GM12891 (cell line): Measurements from ENCODE around the gene DNM1. TPM values are rescaled to one million over a fixed set of nuclear protein-coding genes. Genes with fewer than 3 reads are reported as not detected.

Source experiments
- DNase-seq: peaks from one replicate; pipeline ENCODE4 v3.0.0; 2011; ENCODE audit warnings: low spot score; ENCODE audit not compliant: insufficient read length
- FAIRE-seq: peaks from 2 replicates; lab custom pipeline; 2011; peaks lifted over from hg19 to GRCh38; lab: Jason Lieb, UNC
- PAX5 ChIP-seq: IDR thresholded peaks from 2 replicates; pipeline ENCODE4 v1.6.1; 2011; ENCODE audit warnings: low read length, moderate library complexity, mild to moderate bottlenecking; ENCODE audit not compliant: insufficient read depth, severe bottlenecking
- POLR2A ChIP-seq: IDR thresholded peaks from 2 replicates; pipeline ENCODE4 v1.6.1; 2011; ENCODE audit warnings: low read depth, low read length, control low read depth
- POLR2AphosphoS5 ChIP-seq: IDR thresholded peaks from 2 replicates; pipeline ENCODE4 v1.6.1; 2011; ENCODE audit warnings: low read depth, low read length, control low read depth
- POU2F2 ChIP-seq: IDR thresholded peaks from 2 replicates; pipeline ENCODE4 v1.6.1; 2011; ENCODE audit warnings: low read depth, mild to moderate bottlenecking, control low read depth, low read length, moderate library complexity
- SPI1 ChIP-seq: IDR thresholded peaks from 2 replicates; pipeline ENCODE4 v1.6.1; 2011; ENCODE audit warnings: low read depth, low read length, control low read depth
- TAF1 ChIP-seq: IDR thresholded peaks from 2 replicates; pipeline ENCODE4 v1.6.1; 2011; ENCODE audit warnings: low read depth, low read length, control low read depth
- polyA plus RNA-seq: library from polyadenylated mRNA; unstranded; fragments of >200 nt; gene quantifications from one replicate; pipeline ENCODE4 v1.2.1, GENCODE V29; 2012; ENCODE audit warnings: low read depth, missing spikeins, inconsistent platforms; ENCODE audit not compliant: missing spikeins

DNM1 gene
- polyA plus RNA-seq: 0.31 TPM

GRCh38 chr9:128203024-128203706, at the start of gene DNM1:
Gene DNM1, plus strand, starts transcription at chr9:128203379. Its CDS starts 92 bp downstream, at chr9:128203471.
- FAIRE-seq (peak; percentile 88), DNase-seq (peak; percentile 99)

DNA sequence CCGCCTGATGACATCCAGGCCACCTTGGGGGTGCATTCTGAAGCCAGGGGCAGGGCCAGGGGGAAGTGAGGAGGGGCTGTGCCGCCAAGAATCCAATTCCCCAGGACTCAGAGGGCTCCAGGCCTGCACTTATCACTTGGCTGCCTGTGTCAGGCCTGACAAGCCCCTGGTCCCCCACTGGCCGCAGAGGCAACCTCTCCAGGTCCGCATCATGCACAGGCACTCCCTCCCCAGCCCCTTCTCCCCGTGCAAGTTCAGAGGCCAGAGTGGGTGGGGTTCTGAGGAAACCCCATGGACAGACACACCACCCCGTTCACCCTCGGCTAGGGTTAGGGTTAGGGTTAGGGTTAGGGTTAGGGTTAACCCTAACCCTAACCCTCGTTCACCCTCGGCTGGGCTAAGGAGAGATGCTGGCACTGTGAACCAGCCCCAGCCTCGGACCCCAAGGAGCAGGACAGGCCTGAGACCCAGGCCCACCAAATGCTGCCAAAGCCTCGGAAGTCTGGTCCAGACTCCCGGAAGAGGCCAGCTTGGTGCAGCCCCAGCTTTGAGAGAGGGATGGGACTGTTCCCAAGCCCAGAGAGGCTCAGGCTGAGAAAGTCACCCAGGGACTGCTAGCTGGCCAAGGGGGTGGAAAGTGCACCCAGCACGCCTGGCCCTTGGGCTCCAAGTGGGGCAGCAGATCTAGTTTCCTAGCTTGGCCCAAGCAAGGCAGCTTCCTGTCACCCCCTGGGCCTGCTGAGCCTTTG, 49.1 kb upstream of the DNM1 start:
- TF ChIP-seq POLR2AphosphoS5 (no peak), TAF1 (no peak), SPI1 (no peak), POLR2A (no peak), POU2F2 (no peak)
- peak; percentile 6 for DNase-seq
- no peak for FAIRE-seq

More at GRCh38 chr9:128203024-128203706, at the start of gene DNM1:
- TF ChIP-seq TAF1: no peak
- no peak for TF ChIP-seq POLR2AphosphoS5
- TF ChIP-seq POU2F2: no peak
- TF ChIP-seq PAX5: no peak

- DNase-seq (no peak), FAIRE-seq (no peak)
- TF ChIP-seq PAX5: no peak
- no peak for TF ChIP-seq SPI1
- no peak for TF ChIP-seq POLR2AphosphoS5
- no peak for TF ChIP-seq POU2F2
- TF ChIP-seq POLR2A: no peak
- TF ChIP-seq TAF1: no peak
Measured at GRCh38 chr9:128155736-128156500, 47.3 kb upstream of the DNM1 start.

- TF ChIP-seq POLR2A (no peak), PAX5 (no peak), TAF1 (no peak), POLR2AphosphoS5 (no peak), SPI1 (no peak), POU2F2 (no peak)
- FAIRE-seq: no peak
- DNase-seq: no peak
Measured at GRCh38 chr9:128159522-128159783, 43.7 kb upstream of the DNM1 start.

DNA sequence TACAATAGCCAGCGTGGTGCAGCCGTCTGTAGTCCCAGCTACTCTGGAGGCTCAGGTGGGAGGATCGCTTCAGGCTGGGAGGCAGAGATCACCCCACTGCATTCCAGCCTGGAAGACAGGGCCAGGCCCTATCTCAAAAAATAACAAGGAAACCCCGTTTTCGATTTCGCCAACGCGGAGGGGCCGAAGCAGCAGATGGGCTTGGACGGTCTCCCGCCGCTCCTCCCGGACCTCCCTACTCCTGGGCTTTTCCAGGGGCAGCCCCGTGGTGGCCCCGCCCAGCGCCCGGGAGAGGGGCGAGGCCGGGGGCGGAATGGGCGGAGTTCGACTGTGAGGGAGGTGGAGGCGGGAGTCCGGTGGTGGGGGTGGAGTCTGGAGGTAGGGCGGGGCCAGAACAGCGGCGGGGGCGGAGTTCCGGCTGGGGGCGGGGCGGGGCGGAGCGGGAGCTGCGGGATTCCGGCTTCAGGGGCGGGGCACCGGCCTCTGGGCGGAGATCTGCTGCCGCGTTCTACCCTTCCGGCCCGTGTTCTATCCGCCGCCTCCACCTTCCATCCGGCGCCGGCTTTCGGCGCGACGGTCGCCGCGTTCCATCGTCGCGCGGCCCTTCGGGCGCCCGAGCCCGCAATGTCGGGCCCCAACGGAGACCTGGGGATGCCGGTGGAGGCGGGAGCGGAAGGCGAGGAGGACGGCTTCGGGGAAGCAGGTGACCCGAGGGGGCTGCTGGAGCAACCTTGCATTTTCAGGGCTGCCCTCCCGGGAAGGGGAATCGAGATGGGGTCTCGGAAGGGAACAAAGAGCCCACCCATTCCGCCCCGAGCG, 43.2 kb upstream of the DNM1 start, which contains the start of gene BBLN:
BBLN (plus strand) TSS at position 482 of the 819 bp plus-strand sequence; CDS start at position 625, 143 bp downstream.
- no peak for TF ChIP-seq POU2F2
- no peak for TF ChIP-seq PAX5
- TF ChIP-seq POLR2A: peak; percentile 89
- TF ChIP-seq TAF1: peak; percentile 16; the same call in 1 of the 2 replicates
- TF ChIP-seq POLR2AphosphoS5: peak; percentile 90
- no peak for TF ChIP-seq SPI1
- FAIRE-seq (peak; percentile 88), DNase-seq (peak; percentile 99)

GRCh38 chr9:128160603-128160987, 42.6 kb upstream of the DNM1 start:
- no peak for TF ChIP-seq POU2F2
- no peak for TF ChIP-seq TAF1
- TF ChIP-seq SPI1: no peak
- no peak for TF ChIP-seq POLR2A
- no peak for TF ChIP-seq PAX5
- no peak; the same call in 1 of the 2 replicates for TF ChIP-seq POLR2AphosphoS5
- no peak for FAIRE-seq
- DNase-seq: peak; percentile 64

DNA sequence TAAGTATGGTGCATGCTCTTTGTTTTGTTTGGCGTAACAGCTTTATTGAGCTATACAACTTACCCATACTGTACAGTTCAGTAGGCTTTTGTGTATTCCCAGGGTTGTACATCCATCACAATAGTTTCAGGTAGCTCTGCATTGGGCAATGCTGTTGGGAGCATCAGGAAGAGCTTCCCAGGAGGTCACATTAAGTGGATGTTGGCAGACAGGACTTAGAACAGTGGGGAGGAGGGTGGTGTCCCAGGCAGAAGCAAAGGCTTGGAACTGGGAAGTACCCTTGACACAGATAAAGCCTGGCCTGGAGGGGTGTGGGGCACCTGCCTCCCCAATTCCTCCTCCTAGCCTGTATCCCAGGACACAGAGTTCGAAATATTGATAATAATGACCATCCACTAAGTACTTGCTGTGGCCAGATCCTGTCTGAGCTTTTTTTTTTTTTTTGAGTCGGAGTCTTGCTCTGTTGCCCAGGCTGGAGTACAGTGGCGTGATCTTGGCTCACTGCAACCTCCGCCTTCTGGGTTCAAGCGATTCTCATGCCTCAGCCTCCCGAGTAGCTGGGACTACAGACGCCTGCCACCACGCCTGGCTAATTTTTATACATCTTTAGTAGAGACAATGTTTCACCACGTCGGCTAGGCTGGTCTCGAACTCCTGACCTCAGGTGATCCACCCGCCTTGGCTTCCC, 41.8 kb upstream of the DNM1 start:
- no peak for FAIRE-seq
- DNase-seq: no peak
- TF ChIP-seq POLR2A (no peak), POLR2AphosphoS5 (no peak), PAX5 (no peak), TAF1 (no peak), POU2F2 (no peak), SPI1 (no peak)

DNA sequence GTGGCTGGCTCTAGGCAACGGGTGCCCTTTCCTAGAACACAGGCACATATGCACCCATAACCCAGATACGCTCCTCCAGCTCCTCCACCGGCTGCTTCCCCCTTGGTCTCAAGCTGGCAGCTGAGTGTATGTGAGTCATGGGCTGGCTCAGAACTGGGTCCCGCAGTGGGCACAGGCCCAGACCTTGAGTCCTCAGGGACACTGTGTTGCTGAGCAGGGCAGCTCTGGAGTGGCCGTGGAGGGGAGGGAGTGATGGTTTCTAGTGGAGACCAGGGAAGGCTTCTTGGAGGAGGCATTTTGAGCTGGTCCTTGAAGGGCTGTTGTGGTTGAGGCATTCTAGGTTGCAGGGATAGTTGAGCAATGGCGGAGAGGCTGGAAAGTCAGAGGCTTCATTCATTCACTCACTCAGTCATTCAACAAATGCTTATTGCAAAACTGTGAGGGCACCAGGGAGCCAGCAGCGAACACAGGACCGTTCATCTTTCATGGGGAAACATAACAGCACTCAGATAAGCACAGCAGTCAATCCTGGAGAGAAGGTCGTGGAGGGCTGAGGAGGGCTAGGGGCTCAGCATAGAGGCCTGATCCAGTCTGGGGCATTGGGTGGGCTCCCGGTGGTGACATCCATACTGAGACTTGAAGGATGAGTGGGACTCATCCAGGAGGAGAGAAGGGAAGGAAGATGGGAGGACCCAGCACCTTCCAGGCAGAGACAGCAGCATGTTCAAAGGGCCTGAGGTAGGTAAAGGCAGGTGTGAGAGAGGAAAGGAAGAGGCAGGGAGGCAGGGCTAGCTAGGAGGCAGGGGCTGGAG, 40.8 kb upstream of the DNM1 start:
- DNase-seq (no peak), FAIRE-seq (no peak)
- TF ChIP-seq POLR2AphosphoS5: no peak
- no peak for TF ChIP-seq POLR2A
- TF ChIP-seq PAX5: no peak
- TF ChIP-seq TAF1: no peak
- TF ChIP-seq SPI1: no peak
- TF ChIP-seq POU2F2: no peak
